Mesothelial cell of epicardium (in vitro differentiated cells): ENCODE measurements around the gene DLGAP1. TPM values are rescaled to one million over a fixed set of nuclear protein-coding genes. Genes with fewer than 3 reads are reported as not detected.

ENCODE experiments used
- DNase-seq, 2 experiments: peaks; one replicate each; pipeline ENCODE4 v3.0.0; 2021; ENCODE audit warnings: low spot score in 2 of 2; ENCODE audit not compliant: unreplicated experiment in 2 of 2
- H3K27ac Mint-ChIP-seq: 2 replicates; pipeline ENCODE4 v1.8.0; 2021; ENCODE audit warnings: mixed read lengths
- H3K27me3 Mint-ChIP-seq: 2 replicates; pipeline ENCODE4 v1.8.0; 2021; ENCODE audit warnings: low read depth, mixed read lengths
- H3K36me3 Mint-ChIP-seq: 2 replicates; pipeline ENCODE4 v1.8.0; 2021; ENCODE audit warnings: mixed read lengths
- H3K4me1 Mint-ChIP-seq: 2 replicates; pipeline ENCODE4 v1.8.0; 2021; ENCODE audit warnings: mixed read lengths
- H3K4me3 Mint-ChIP-seq: 2 replicates; pipeline ENCODE4 v1.8.0; 2021; ENCODE audit warnings: mild to moderate bottlenecking, moderate library complexity, mixed read lengths
- H3K9me3 Mint-ChIP-seq: 2 replicates; pipeline ENCODE4 v1.8.0; 2021; ENCODE audit warnings: mixed read lengths
- CTCF ChIP-seq: fragments of 200-600 bp; sonication (generic); IDR thresholded peaks from one replicate; pipeline ENCODE4 v1.5.0; 2021; ENCODE audit warnings: antibody characterized with exemption; ENCODE audit not compliant: unreplicated experiment
- total RNA-seq: library from RNA; stranded (reverse); gene quantifications from 3 replicates; pipeline ENCODE4 v1.2.1, GENCODE V29; 2021

The DLGAP1 gene
- total RNA-seq, 1 donor from 2014 or later, result 4.6 TPM

- peak overlapping the region; percentile 19 for H3K27ac Mint-ChIP-seq
- H3K4me1 Mint-ChIP-seq, result peaks cover 29% of the 10 kb centered on the region
- H3K27me3 Mint-ChIP-seq, result no peaks in the 10 kb centered on the region
- no peak overlapping the region for H3K4me3 Mint-ChIP-seq
- H3K36me3 Mint-ChIP-seq, result peaks cover 6% of the 10 kb centered on the region
- TF ChIP-seq CTCF, result no peak
- DNase-seq, result no peak
- peaks cover 3% of the 10 kb centered on the region for H3K9me3 Mint-ChIP-seq
Observed at GRCh38 chr18:3816610-3817363, 638.3 kb downstream of the DLGAP1 start.

- H3K27ac Mint-ChIP-seq, result no peak overlapping the region
- no peak for DNase-seq
Observed at GRCh38 chr18:3815991-3816390, 639.1 kb downstream of the DLGAP1 start.

DNA sequence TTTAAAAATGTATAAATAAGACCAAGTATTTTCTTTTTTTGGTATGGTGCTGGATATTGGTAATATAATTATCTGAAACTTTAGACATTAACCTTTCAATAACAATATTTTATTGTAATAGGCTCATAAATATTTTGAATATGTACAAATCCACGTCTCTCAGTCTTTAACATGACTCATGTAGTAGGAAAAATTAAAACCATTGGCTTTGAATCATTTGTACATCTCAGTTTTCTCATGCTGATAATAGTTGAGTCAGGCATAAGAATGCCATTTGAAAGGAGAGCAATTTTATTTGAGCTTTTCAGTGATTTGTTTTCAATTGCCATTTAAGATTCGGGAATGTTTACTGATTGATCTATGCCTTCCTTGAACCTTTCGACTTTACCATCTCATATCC is 640.3 kb downstream of the DLGAP1 start:
- Mint-ChIP-seq H3K9me3 (peaks cover 8% of the 10 kb centered on the region), H3K36me3 (peaks cover 7% of the 10 kb centered on the region), H3K4me3 (no peak overlapping the region), H3K27ac (no peak overlapping the region), H3K27me3 (no peaks in the 10 kb centered on the region), H3K4me1 (peaks cover 25% of the 10 kb centered on the region)
- no peak for TF ChIP-seq CTCF
- no peak for DNase-seq

More at GRCh38 chr18:3815991-3816390, 639.1 kb downstream of the DLGAP1 start:
- H3K4me1 Mint-ChIP-seq, result peaks cover 23% of the 10 kb centered on the region
- no peak for TF ChIP-seq CTCF
- peaks cover 7% of the 10 kb centered on the region for H3K36me3 Mint-ChIP-seq
- H3K9me3 Mint-ChIP-seq, result peaks cover 3% of the 10 kb centered on the region
- H3K27me3 Mint-ChIP-seq, result no peaks in the 10 kb centered on the region
- H3K4me3 Mint-ChIP-seq, result no peak overlapping the region

- TF ChIP-seq CTCF, result no peak
- no peak for DNase-seq
- Mint-ChIP-seq H3K4me1 (peaks cover 8% of the 10 kb centered on the region), H3K4me3 (no peak overlapping the region), H3K9me3 (peaks cover 8% of the 10 kb centered on the region), H3K36me3 (peaks cover 7% of the 10 kb centered on the region), H3K27me3 (no peaks in the 10 kb centered on the region), H3K27ac (no peak overlapping the region)
Observed at GRCh38 chr18:3810296-3810695, 644.8 kb downstream of the DLGAP1 start.

DNA sequence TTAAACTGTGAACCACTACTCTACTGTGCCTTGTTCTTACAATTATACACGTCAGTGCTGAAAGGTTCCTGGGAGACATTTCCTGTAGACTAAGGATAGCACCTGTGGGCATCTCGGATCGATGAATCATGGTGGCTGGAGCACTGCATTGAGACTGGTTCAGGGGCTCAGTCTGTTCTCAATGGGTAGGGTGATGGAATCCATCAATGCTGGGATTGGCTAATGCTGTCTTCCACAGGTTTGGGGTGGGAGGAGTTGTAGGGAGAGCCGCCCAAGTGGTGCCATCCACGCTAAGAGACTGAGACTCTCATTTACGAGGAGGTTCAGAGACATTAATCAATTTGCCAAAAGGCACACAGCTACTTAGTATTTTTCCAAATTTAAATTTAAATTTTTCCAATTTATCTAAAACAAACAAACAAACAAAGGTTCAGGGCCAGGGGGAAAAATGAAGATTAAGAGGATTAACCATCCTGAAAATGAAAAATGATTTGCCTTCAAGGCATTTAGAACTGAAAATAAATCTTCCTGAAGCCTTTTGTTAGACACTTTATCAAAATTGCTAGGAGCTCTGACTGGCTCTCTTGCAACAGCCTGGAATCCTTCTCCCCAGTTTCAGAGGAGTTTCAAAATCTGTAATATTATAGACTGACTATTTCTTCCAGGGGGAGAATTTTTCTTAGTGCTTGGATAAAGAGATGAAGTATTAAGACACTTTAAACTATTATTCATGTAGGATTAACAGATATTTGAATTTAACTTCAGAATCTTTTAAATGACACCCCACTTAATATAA is 645.9 kb downstream of the DLGAP1 start:
- Mint-ChIP-seq H3K36me3 (peaks cover 7% of the 10 kb centered on the region), H3K4me1 (peaks cover 8% of the 10 kb centered on the region), H3K27ac (no peak overlapping the region), H3K27me3 (no peaks in the 10 kb centered on the region), H3K4me3 (no peak overlapping the region), H3K9me3 (peaks cover 8% of the 10 kb centered on the region)
- no peak for TF ChIP-seq CTCF
- no peak for DNase-seq
